GM12891 (cell line): ENCODE data around the gene PPARA.
A peak's percentile ranks its signal among the peaks of the same experiment; 100 is the strongest.

Experiments used
- DNase-seq: peaks from one replicate; pipeline ENCODE4 v3.0.0; 2011; ENCODE audit warnings: low spot score; ENCODE audit not compliant: insufficient read length
- FAIRE-seq: peaks from 2 replicates; lab custom pipeline; 2011; peaks lifted over from hg19 to GRCh38; lab: Jason Lieb, UNC
- PAX5 ChIP-seq: IDR thresholded peaks from 2 replicates; pipeline ENCODE4 v1.6.1; 2011; ENCODE audit warnings: low read length, moderate library complexity, mild to moderate bottlenecking; ENCODE audit not compliant: insufficient read depth, severe bottlenecking
- POLR2A ChIP-seq: IDR thresholded peaks from 2 replicates; pipeline ENCODE4 v1.6.1; 2011; ENCODE audit warnings: low read depth, low read length, control low read depth
- POLR2AphosphoS5 ChIP-seq: IDR thresholded peaks from 2 replicates; pipeline ENCODE4 v1.6.1; 2011; ENCODE audit warnings: low read depth, low read length, control low read depth
- POU2F2 ChIP-seq: IDR thresholded peaks from 2 replicates; pipeline ENCODE4 v1.6.1; 2011; ENCODE audit warnings: low read depth, mild to moderate bottlenecking, control low read depth, low read length, moderate library complexity
- SPI1 ChIP-seq: IDR thresholded peaks from 2 replicates; pipeline ENCODE4 v1.6.1; 2011; ENCODE audit warnings: low read depth, low read length, control low read depth
- TAF1 ChIP-seq: IDR thresholded peaks from 2 replicates; pipeline ENCODE4 v1.6.1; 2011; ENCODE audit warnings: low read depth, low read length, control low read depth

PPARA gene

GRCh38 chr22:46120420-46120737 is 29.9 kb upstream of the PPARA start:
- TF ChIP-seq SPI1 (no peak), TAF1 (no peak), POLR2AphosphoS5 (no peak), POLR2A (no peak), PAX5 (no peak), POU2F2 (no peak)
- DNase-seq (no peak), FAIRE-seq (no peak)

DNA sequence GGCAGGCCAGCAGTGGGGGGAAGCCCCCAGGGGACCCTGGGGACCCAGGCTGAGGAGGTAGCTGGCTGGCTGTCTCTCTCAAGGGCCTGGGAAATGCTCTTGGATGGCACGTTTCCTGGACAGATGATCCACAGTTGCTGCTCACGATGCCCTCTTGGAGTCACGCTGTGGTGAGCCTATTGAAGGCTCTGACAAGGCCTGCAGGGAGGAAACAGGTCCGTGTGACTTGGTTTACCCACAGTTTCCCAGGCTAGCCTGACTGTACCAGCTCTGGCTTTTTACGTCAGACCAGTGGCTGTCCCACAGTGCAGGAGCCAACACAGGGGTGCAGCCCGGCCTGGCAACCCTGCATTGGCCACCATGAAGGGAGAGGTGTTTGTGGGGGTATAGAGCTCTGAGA is 29.2 kb upstream of the PPARA start:
- DNase-seq (no peak), FAIRE-seq (no peak)
- TF ChIP-seq POLR2AphosphoS5: no peak
- no peak for TF ChIP-seq TAF1
- TF ChIP-seq PAX5: no peak
- TF ChIP-seq POLR2A: no peak
- no peak for TF ChIP-seq SPI1
- no peak for TF ChIP-seq POU2F2

GRCh38 chr22:46121523-46122287 is 28.6 kb upstream of the PPARA start:
- no peak for DNase-seq
- TF ChIP-seq TAF1 (no peak), SPI1 (no peak), POLR2A (no peak), PAX5 (no peak), POU2F2 (no peak)
- no peak for FAIRE-seq

- FAIRE-seq (peak; percentile 85), DNase-seq (peak; percentile 95)
- no peak for TF ChIP-seq POLR2A
- TF ChIP-seq POU2F2: no peak
- no peak for TF ChIP-seq SPI1
- TF ChIP-seq PAX5: no peak
- TF ChIP-seq POLR2AphosphoS5: no peak
- no peak for TF ChIP-seq TAF1
These were observed 27.8 kb upstream of the PPARA start for GRCh38 chr22:46122511-46122971.

DNA sequence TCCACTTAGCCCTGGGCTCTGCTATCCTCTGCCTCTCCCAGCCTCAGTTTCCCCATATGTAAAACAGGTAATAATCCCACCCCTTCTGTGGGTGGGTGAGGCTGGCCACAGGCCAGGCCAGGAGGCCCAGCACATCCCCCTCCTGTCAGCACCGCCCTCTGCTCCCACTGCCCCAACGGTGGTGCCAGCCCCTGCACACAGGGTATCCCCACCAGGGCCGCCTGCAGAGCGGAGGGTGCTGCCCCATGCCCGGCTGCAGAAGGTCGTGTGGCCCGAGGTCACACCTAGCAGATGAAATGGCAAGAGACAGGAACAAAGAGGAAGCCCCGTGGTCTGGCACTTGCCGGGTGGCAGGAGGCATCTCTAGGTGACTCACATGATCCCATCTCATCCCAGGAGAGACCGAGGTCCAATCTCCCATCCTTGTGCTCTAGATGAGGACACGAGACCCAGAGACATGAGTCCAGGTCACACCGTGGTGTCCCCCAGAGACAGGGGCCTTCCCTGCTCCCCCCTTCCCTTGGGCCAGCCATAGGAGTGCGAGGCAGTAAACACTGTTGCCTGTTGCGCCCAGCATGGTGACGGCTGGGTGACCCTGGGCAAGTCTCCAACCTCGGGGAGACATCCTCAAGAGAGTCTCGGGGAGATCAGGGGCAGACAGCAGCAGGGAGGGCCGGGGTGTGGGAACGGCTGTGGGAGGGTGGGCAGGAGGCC is 27.2 kb upstream of the PPARA start:
- TF ChIP-seq POLR2AphosphoS5: no peak
- no peak for FAIRE-seq

GRCh38 chr22:46123694-46124382 is 26.5 kb upstream of the PPARA start:
- DNase-seq: no peak
- FAIRE-seq: no peak
- TF ChIP-seq PAX5 (no peak), POLR2AphosphoS5 (no peak), POLR2A (no peak), SPI1 (no peak), POU2F2 (no peak)

More for the DNA sequence above, 27.2 kb upstream of the PPARA start:
- no peak for DNase-seq

DNA sequence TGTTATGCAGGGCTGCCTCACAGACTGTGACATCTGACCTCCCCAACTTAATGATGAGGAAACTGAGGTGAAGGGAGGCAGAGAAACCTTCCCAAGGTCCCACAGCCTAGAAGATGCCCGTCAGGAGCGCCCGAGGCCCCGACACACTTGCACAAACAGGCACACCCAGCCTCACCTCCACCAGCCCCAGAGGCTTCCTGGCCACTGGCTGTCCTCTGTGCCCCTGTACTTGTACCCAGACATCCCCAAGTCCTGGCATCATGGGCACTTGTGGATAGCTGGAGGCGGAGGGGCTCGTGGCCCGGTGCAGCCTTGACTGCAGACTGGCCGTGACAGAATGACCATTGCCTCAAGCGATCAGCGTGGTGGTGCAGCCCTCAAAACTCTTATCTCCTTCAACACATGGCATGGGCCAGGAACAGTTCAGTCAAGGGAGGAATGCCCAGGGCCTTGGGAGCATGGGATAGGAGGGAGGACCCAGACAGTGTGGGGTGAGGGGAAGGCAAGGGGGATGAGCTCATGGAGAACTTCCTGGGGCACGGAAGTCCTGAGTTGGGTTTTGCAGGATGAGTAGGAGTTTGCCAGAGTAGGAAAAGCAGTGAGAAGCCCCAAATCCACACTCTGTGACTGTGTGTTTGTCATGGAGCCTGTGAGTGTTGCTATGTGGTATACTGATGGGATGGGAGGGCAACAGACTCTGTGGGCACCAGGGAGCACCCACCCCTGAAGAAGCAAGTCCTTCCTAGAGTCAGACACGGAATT is 25.8 kb upstream of the PPARA start:
- TF ChIP-seq POLR2A (no peak), TAF1 (no peak), POLR2AphosphoS5 (no peak), PAX5 (no peak), SPI1 (no peak), POU2F2 (no peak)
- no peak for FAIRE-seq
- no peak for DNase-seq

GRCh38 chr22:46125311-46125710 is 25.0 kb upstream of the PPARA start:
- TF ChIP-seq PAX5 (no peak), TAF1 (no peak), SPI1 (no peak), POLR2AphosphoS5 (no peak), POU2F2 (no peak), POLR2A (no peak)
- FAIRE-seq: no peak
- no peak for DNase-seq

- FAIRE-seq (no peak), DNase-seq (no peak)
- no peak for TF ChIP-seq POLR2AphosphoS5
- no peak for TF ChIP-seq TAF1
- no peak for TF ChIP-seq PAX5
These were observed 24.2 kb upstream of the PPARA start for GRCh38 chr22:46125816-46126765.
